ENCODE results near the gene C15orf39.

Gene C15orf39

GRCh38 chr15:75197062-75197630 lies 4.5 kb upstream of the C15orf39 start:
- DNase-seq: no peak

GRCh38 chr15:75198560-75199356 lies 2.9 kb upstream of the C15orf39 start:
- DNase-seq: peak in 1 of 4 experiments; percentile 36

GRCh38 chr15:75199357-75199940 lies 2.2 kb upstream of the C15orf39 start:
- no peak for DNase-seq

GRCh38 chr15:75200391-75200764 lies 1.3 kb upstream of the C15orf39 start:
- no peak for DNase-seq

GRCh38 chr15:75200765-75201615 lies 692 bp upstream of the C15orf39 start:
- DNase-seq: peak in 3 of 4 experiments; percentile 29 to 39 (median 32)

- DNase-seq: peak; percentile 86 to 92 (median 89)
Observed at GRCh38 chr15:75202251-75203016, 752 bp downstream of the C15orf39 start.

- peak; percentile 15 to 43 (median 26) for DNase-seq
Observed at GRCh38 chr15:75203017-75203907, 1.6 kb downstream of the C15orf39 start.

GRCh38 chr15:75203908-75204263 lies 2.2 kb downstream of the C15orf39 start:
- DNase-seq: peak in 2 of 4 experiments; percentile 13 to 31

- peak; percentile 92 to 94 (median 94) for DNase-seq
Observed at GRCh38 chr15:75204340-75205063, 2.8 kb downstream of the C15orf39 start.

- no peak for DNase-seq
Observed at GRCh38 chr15:75205064-75205395, 3.3 kb downstream of the C15orf39 start.

- DNase-seq: no peak
Observed at GRCh38 chr15:75206006-75206405, 4.3 kb downstream of the C15orf39 start.

- no peak for DNase-seq
Observed at GRCh38 chr15:75206803-75207617, 5.3 kb downstream of the C15orf39 start.

- no peak for DNase-seq
Observed at GRCh38 chr15:75207618-75208500, 6.2 kb downstream of the C15orf39 start.

GRCh38 chr15:75208501-75209288 lies 7.0 kb downstream of the C15orf39 start:
- DNase-seq: no peak

- DNase-seq: no peak
Observed at GRCh38 chr15:75209289-75209676, 7.6 kb downstream of the C15orf39 start.

GRCh38 chr15:75210811-75211230 lies 9.1 kb downstream of the C15orf39 start:
- DNase-seq: no peak

- DNase-seq: no peak
Observed at GRCh38 chr15:75211436-75212199, 9.9 kb downstream of the C15orf39 start.
